SU-DHL-6 (cell line): ENCODE data around the gene MCTP1.

ENCODE experiments used
- CTCF ChIP-seq: fragments of 200-600 bp; sonication (generic); IDR thresholded peaks from one replicate; pipeline ENCODE4 v1.5.1; 2017; ENCODE audit warnings: antibody characterized with exemption, mild to moderate bottlenecking, low read length, moderate library complexity; ENCODE audit not compliant: insufficient read depth, poor library complexity, severe bottlenecking
- EZH2phosphoT487 ChIP-seq: fragments of 200-600 bp; sonication (generic), shearing (Covaris generic); conservative IDR thresholded peaks from 2 replicates; pipeline ENCODE4 v1.6.1; 2018; ENCODE audit warnings: mild to moderate bottlenecking, antibody characterized with exemption, low read length, moderate library complexity, mixed read lengths

GRCh38 chr5:94693043-94693822 is 591.7 kb downstream of the MCTP1 start:
- TF ChIP-seq CTCF = no peak
- no peak for TF ChIP-seq EZH2phosphoT487
